B cell (primary cell): ENCODE data around the gene LIG1. TPM values are rescaled to one million over a fixed set of nuclear protein-coding genes. Genes with fewer than 3 reads are reported as not detected.

Experiments used
- ATAC-seq: fragments of 200-7000 bp; cut with Tn5 transposase; one replicate; pipeline ENCODE4 v1.10.0; 2021; ENCODE audit warnings: low read depth, mild to moderate bottlenecking, moderate number of reproducible peaks, moderate library complexity
- CTCF ChIA-PET: fragments of 350-600 bp; sonication (Branson Sonifier 250); formaldehyde crosslinking; loops from one replicate; lab custom pipeline; 2021; ENCODE audit warnings: antibody characterized with exemption, inconsistent platforms; lab: Charles Lee
- POLR2A ChIA-PET: fragments of 350-600 bp; sonication (Branson Sonifier 250); formaldehyde crosslinking; loops from one replicate; lab custom pipeline; 2021; ENCODE audit warnings: antibody characterized with exemption; lab: Charles Lee
- DNase-seq: peaks from one replicate; pipeline ENCODE4 v3.0.0; 2013
- H2AFZ ChIP-seq: 2 replicates; pipeline ENCODE4 v1.6.1; 2012; ENCODE audit warnings: mild to moderate bottlenecking, low read depth, low read length; ENCODE audit not compliant: insufficient read depth, poor library complexity, severe bottlenecking
- H3K27ac ChIP-seq, 2 donors: 1 replicate in 1 of 2; 2 replicates in 1 of 2; pipeline ENCODE4 v1.5.1; 2012 to 2013; ENCODE audit warnings: low read length in 2 of 2, mild to moderate bottlenecking in 2 of 2, moderate library complexity in 1 of 2
- H3K27me3 ChIP-seq, 4 experiments: fragments of 200-600 bp in 1 of 4; sonication (generic) in 1 of 4; replicated peaks in 1 of 4; 1 replicate in 2 of 4; 2 replicates in 2 of 4; pipeline versions ENCODE4 v1.6.1 to v1.7.0; 2013 to 2016; ENCODE audit warnings: low read length in 3 of 4, mild to moderate bottlenecking in 2 of 4, mixed read lengths in 1 of 4, moderate library complexity in 1 of 4; ENCODE audit not compliant: insufficient read depth in 4 of 4, control insufficient read depth in 3 of 4; ENCODE audit errors: control extremely low read depth in 1 of 4
- H3K36me3 ChIP-seq, 2 experiments: replicated peaks in 1 of 2; 1 replicate in 1 of 2; 2 replicates in 1 of 2; pipeline versions ENCODE4 v1.6.1 to v1.7.1; 2013; ENCODE audit warnings: low read length in 1 of 2; ENCODE audit not compliant: insufficient read depth in 2 of 2, control insufficient read depth in 1 of 2; ENCODE audit errors: control extremely low read depth in 1 of 2, extremely low read depth in 1 of 2
- H3K4me1 ChIP-seq, 2 donors: fragments of 200-600 bp in 1 of 2; sonication (generic) in 1 of 2; 1 replicate in 1 of 2; 2 replicates in 1 of 2; pipeline versions ENCODE4 v1.5.1 to v1.6.1; 2013 to 2017; ENCODE audit warnings: low read length in 2 of 2; ENCODE audit not compliant: control insufficient read depth in 2 of 2, insufficient read depth in 2 of 2
- H3K4me2 ChIP-seq: replicated peaks from 2 replicates; pipeline ENCODE3; 2012; ENCODE audit warnings: mild to moderate bottlenecking, low read depth, low read length; ENCODE audit not compliant: poor library complexity, severe bottlenecking
- H3K4me3 ChIP-seq, 5 experiments: fragments of 200-600 bp in 1 of 5; sonication (generic) in 1 of 5; 1 replicate in 3 of 5; 2 replicates in 2 of 5; pipeline versions ENCODE4 v1.5.1 to v1.7.0; 2011 to 2016; ENCODE audit warnings: low read length in 4 of 5, mild to moderate bottlenecking in 4 of 5, low read depth in 2 of 5, control low read depth in 1 of 5, moderate library complexity in 1 of 5; ENCODE audit not compliant: insufficient read depth in 1 of 5; ENCODE audit errors: control extremely low read depth in 1 of 5, extremely low read depth in 1 of 5
- H3K79me2 ChIP-seq: fragments of 200-600 bp; sonication (generic); one replicate; pipeline ENCODE4 v1.6.0; 2016; ENCODE audit warnings: low read length; ENCODE audit not compliant: control insufficient read depth, insufficient read depth
- H3K9ac ChIP-seq: fragments of 200-600 bp; sonication (generic); 2 replicates; pipeline ENCODE4 v1.6.1; 2017; ENCODE audit warnings: mild to moderate bottlenecking, low read length, moderate library complexity
- H3K9me3 ChIP-seq, 3 donors: one replicate each; pipeline versions ENCODE4 v1.6.1 to v1.7.1; 2013; ENCODE audit warnings: low read length in 2 of 3; ENCODE audit not compliant: control insufficient read depth in 2 of 3, insufficient read depth in 1 of 3; ENCODE audit errors: control extremely low read depth in 1 of 3
- H4K20me1 ChIP-seq: 2 replicates; pipeline ENCODE4 v1.6.0; 2012; ENCODE audit warnings: mild to moderate bottlenecking, low read length; ENCODE audit not compliant: insufficient read depth, control insufficient read depth, poor library complexity, severe bottlenecking
- H3K27ac Mint-ChIP-seq: one replicate; pipeline ENCODE4 v1.8.0; 2021; ENCODE audit warnings: mixed read lengths
- H3K27me3 Mint-ChIP-seq: one replicate; pipeline ENCODE4 v1.8.0; 2021; ENCODE audit warnings: mixed read lengths
- H3K4me1 Mint-ChIP-seq: one replicate; pipeline ENCODE4 v1.8.0; 2021; ENCODE audit warnings: mixed read lengths
- H3K4me3 Mint-ChIP-seq: one replicate; pipeline ENCODE4 v1.8.0; 2021; ENCODE audit warnings: mixed read lengths
- H3K9me3 Mint-ChIP-seq: one replicate; pipeline ENCODE4 v1.8.0; 2022; ENCODE audit warnings: mixed read lengths; ENCODE audit not compliant: insufficient read depth
- EZH2 ChIP-seq: IDR thresholded peaks from 2 replicates; pipeline ENCODE4 v1.6.1; 2012; ENCODE audit warnings: borderline replicate concordance, low read depth, mild to moderate bottlenecking, moderate library complexity, low read length; ENCODE audit not compliant: insufficient read depth, poor library complexity, severe bottlenecking
- WGBS: methylation state at CpG from one replicate; pipeline ENCODE4 v1.1.5; 2013; ENCODE audit warnings: missing lambda C conversion rate; ENCODE audit not compliant: insufficient coverage; 5-methylcytosine and 5-hydroxymethylcytosine counted together
- intact Hi-C: fragments of 100-400 bp; cut with micrococcal nuclease; formaldehyde crosslinking; loops from one replicate; pipeline ENCODE4 v1.10.0; 2022
- polyA plus RNA-seq: library from polyadenylated mRNA; depleted of rRNA; stranded (reverse); fragments of >200 nt; gene quantifications from 2 replicates; pipeline ENCODE4 v1.2.3, GENCODE V29; 2012
- total RNA-seq, 2 donors: library from RNA; stranded (reverse); fragments of 120-200 nt in 1 of 2; gene quantifications; 1 replicate in 1 of 2; 2 replicates in 1 of 2; pipeline versions ENCODE4 v1.2.3 to v1.2.4, GENCODE V29; 2013 to 2022
- TF ChIP-seq, protein P1 (sequence below): fragments of 200-600 bp; IDR thresholded peaks from one replicate; pipeline ENCODE4 v1.8.0; 2022; ENCODE audit warnings: antibody characterized with exemption, mild to moderate bottlenecking

Gene LIG1
- total and polyA plus RNA-seq, 2 donors (not counting 1 experiment from before 2014, with no cell fraction given) = 97.5 to 111 TPM

DNA sequence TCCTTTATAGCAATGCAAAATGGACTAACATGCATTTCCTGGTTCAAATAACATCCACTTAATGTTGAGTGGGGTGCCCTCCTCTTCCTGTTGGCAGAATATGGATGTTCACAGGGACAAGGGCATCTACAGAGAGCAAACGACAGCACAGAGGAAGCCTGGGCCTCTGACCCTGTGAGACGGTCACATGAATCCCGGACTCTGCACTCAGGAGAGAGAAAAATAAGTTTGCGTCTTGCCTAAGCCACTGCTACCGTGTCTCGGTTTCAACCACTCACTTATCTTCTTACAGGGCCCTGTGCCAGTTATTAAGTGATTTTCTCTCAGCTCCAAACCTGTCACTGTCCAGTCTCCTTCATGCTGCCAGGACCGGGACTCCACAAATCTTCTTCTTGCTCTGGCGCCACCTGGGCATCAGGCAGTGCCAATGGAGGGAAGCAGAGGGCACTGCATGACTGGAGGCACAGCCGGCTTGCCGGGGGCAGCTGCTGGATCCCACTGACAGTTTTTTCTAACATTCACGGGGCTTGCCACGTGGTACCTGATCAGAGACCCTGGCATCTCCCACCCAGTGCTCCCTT, 11.8 kb downstream of the LIG1 start:
- peaks cover 7 to 37% of the 10 kb centered on the region in 2 experiments for H3K36me3 ChIP-seq
- no peak overlapping the region for H3K27ac ChIP-seq
- H3K4me3 Mint-ChIP-seq = no peak overlapping the region
- ChIA-PET POLR2A (interaction anchor here (0.6 kb wide), 1 partner anchor 42 kb away, joined by 3 read pairs; no protein-coding TSS in a partner anchor), CTCF (interaction anchor here (1.4 kb wide), 1 partner anchor 50 kb away, joined by 5 read pairs; no protein-coding TSS in a partner anchor)
- H3K27ac Mint-ChIP-seq = no peak overlapping the region
- no peak for TF ChIP-seq EZH2
- TF ChIP-seq, protein P1, sequence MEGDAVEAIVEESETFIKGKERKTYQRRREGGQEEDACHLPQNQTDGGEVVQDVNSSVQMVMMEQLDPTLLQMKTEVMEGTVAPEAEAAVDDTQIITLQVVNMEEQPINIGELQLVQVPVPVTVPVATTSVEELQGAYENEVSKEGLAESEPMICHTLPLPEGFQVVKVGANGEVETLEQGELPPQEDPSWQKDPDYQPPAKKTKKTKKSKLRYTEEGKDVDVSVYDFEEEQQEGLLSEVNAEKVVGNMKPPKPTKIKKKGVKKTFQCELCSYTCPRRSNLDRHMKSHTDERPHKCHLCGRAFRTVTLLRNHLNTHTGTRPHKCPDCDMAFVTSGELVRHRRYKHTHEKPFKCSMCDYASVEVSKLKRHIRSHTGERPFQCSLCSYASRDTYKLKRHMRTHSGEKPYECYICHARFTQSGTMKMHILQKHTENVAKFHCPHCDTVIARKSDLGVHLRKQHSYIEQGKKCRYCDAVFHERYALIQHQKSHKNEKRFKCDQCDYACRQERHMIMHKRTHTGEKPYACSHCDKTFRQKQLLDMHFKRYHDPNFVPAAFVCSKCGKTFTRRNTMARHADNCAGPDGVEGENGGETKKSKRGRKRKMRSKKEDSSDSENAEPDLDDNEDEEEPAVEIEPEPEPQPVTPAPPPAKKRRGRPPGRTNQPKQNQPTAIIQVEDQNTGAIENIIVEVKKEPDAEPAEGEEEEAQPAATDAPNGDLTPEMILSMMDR = no peak
- no peak overlapping the region for H2AFZ ChIP-seq
- H3K9ac ChIP-seq = no peak overlapping the region
- H3K9me3 Mint-ChIP-seq = no peaks in the 10 kb centered on the region
- H3K9me3 ChIP-seq = no peaks in the 10 kb centered on the region
- DNase-seq = no peak
- H3K27me3 ChIP-seq = no peaks in the 10 kb centered on the region
- H3K4me1 Mint-ChIP-seq = no peaks in the 10 kb centered on the region
- H3K4me3 ChIP-seq = no peak overlapping the region
- intact Hi-C loops = no loop called here
- H3K27me3 Mint-ChIP-seq = no peaks in the 10 kb centered on the region
- H4K20me1 ChIP-seq = no peaks in the 10 kb centered on the region
- peaks cover 3% of the 10 kb centered on the region for H3K79me2 ChIP-seq
- ATAC-seq = no peak
- H3K4me1 ChIP-seq = no peaks in the 10 kb centered on the region
- no peak overlapping the region for H3K4me2 ChIP-seq
- over 99% methylated on average over 11 of the region's 12 CpGs for WGBS

DNA sequence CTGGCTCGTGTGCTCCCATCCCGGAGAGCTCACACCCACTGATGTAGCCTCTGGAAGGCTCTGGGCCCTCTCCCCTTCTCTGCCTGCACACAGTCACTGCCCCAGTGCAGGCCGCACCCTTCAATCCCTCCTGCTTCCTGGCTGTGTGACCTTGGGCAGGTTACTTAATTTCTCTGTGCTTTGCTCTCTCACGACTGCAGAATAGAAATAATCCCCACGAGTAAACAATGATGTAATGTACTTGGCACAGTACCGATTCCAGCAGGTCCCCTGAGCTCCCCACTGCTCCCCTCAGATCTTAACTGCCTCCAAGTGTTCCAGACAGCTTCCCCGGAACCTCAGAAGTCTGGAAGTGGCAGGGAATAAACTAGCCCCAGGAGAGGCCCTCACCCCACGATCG, 16.1 kb downstream of the LIG1 start:
- Mint-ChIP-seq H3K27ac (no peak overlapping the region), H3K27me3 (no peaks in the 10 kb centered on the region), H3K4me3 (no peak overlapping the region), H3K9me3 (no peaks in the 10 kb centered on the region), H3K4me1 (no peaks in the 10 kb centered on the region)
- H3K27ac ChIP-seq = no peak overlapping the region
- no peak overlapping the region for H2AFZ ChIP-seq
- intact Hi-C loops = no loop called here
- ChIA-PET CTCF (interaction anchor here (1.0 to 7.7 kb wide), 6 partner anchors 12 to 192 kb away, joined by 3 to 113 read pairs (median 16); partner anchors contain the start of gene PLA2G4C), POLR2A (interaction anchor here (0.8 kb wide), 1 partner anchor 111 kb away, joined by 3 read pairs; no protein-coding TSS in a partner anchor)
- no peaks in the 10 kb centered on the region for H3K79me2 ChIP-seq
- ATAC-seq (no peak), DNase-seq (no peak)
- H3K4me2 ChIP-seq = no peak overlapping the region
- H3K4me3 ChIP-seq = no peak overlapping the region
- H3K9me3 ChIP-seq = no peaks in the 10 kb centered on the region
- H3K9ac ChIP-seq = no peak overlapping the region
- H3K27me3 ChIP-seq = no peaks in the 10 kb centered on the region
- H3K36me3 ChIP-seq = peaks cover 4 to 27% of the 10 kb centered on the region in 2 experiments
- no peaks in the 10 kb centered on the region for H4K20me1 ChIP-seq
- no peaks in the 10 kb centered on the region for H3K4me1 ChIP-seq
- 93% methylated on average over 8 of the region's 9 CpGs for WGBS
- TF ChIP-seq, protein P1 = no peak
- no peak for TF ChIP-seq EZH2
